ENCODE data around the gene MRGPRG.

MRGPRG gene

GRCh38 chr11:3224401-3225057, 5.9 kb upstream of the MRGPRG start:
- no peaks in the 10 kb centered on the region for H3K79me2 ChIP-seq (ENCODE audit: low read length)
- H3K4me1 ChIP-seq (ENCODE audit: low read length) = no peaks in the 10 kb centered on the region
- no peaks in the 10 kb centered on the region for H3K27me3 ChIP-seq (ENCODE audit: low read depth, low read length)
- no peaks in the 10 kb centered on the region for H3K36me3 ChIP-seq (replicated peaks; ENCODE audit: low read depth, low read length)
- no peaks in the 10 kb centered on the region for H3K9me3 ChIP-seq (ENCODE audit: insufficient read depth, low read length)
- no peak overlapping the region for H3K27ac ChIP-seq (ENCODE audit: low read length)
- no peak overlapping the region for H2AFZ ChIP-seq (ENCODE audit: low read depth, low read length)
- no peak overlapping the region for H3K4me2 ChIP-seq (ENCODE audit: low read length)
- no peak overlapping the region for H3K4me3 ChIP-seq (ENCODE audit: low read length)
- no peaks in the 10 kb centered on the region for H4K20me1 ChIP-seq (ENCODE audit: insufficient read depth, low read length)
- no peak for TF ChIP-seq CTCF (IDR thresholded peaks at IDR 0.05; ENCODE audit: low read depth, low read length)
- no peak for TF ChIP-seq EZH2phosphoT487 (IDR thresholded peaks at IDR 0.05; ENCODE audit: low read depth)
- H3K9ac ChIP-seq (ENCODE audit: low read length) = no peak overlapping the region

- TF ChIP-seq EZH2phosphoT487 (IDR thresholded peaks at IDR 0.05; ENCODE audit: low read depth) (no peak), CTCF (IDR thresholded peaks at IDR 0.05; ENCODE audit: low read depth, low read length) (no peak)
- Histone ChIP-seq H3K4me3 (ENCODE audit: low read length) (no peak overlapping the region), H3K27ac (ENCODE audit: low read length) (no peak overlapping the region), H3K36me3 (replicated peaks; ENCODE audit: low read depth, low read length) (no peaks in the 10 kb centered on the region), H3K4me1 (ENCODE audit: low read length) (no peaks in the 10 kb centered on the region), H3K79me2 (ENCODE audit: low read length) (no peaks in the 10 kb centered on the region), H4K20me1 (ENCODE audit: insufficient read depth, low read length) (no peaks in the 10 kb centered on the region), H3K9me3 (ENCODE audit: insufficient read depth, low read length) (no peaks in the 10 kb centered on the region), H2AFZ (ENCODE audit: low read depth, low read length) (no peak overlapping the region), H3K9ac (ENCODE audit: low read length) (no peak overlapping the region), H3K4me2 (ENCODE audit: low read length) (no peak overlapping the region), H3K27me3 (ENCODE audit: low read depth, low read length) (no peaks in the 10 kb centered on the region)
Observed at GRCh38 chr11:3223932-3224381, 5.3 kb upstream of the MRGPRG start.

- no peaks in the 10 kb centered on the region for H3K27me3 ChIP-seq (ENCODE audit: low read depth, low read length)
- H3K4me3 ChIP-seq (ENCODE audit: low read length) = no peak overlapping the region
Observed at GRCh38 chr11:3222941-3223915, 4.6 kb upstream of the MRGPRG start.

More at GRCh38 chr11:3222941-3223915, 4.6 kb upstream of the MRGPRG start:
- H3K9me3 ChIP-seq (ENCODE audit: insufficient read depth, low read length) = no peaks in the 10 kb centered on the region
- no peaks in the 10 kb centered on the region for H3K36me3 ChIP-seq (replicated peaks; ENCODE audit: low read depth, low read length)
- H3K79me2 ChIP-seq (ENCODE audit: low read length) = no peaks in the 10 kb centered on the region
- no peaks in the 10 kb centered on the region for H3K4me1 ChIP-seq (ENCODE audit: low read length)
- TF ChIP-seq EZH2phosphoT487 (IDR thresholded peaks at IDR 0.05; ENCODE audit: low read depth) (no peak), CTCF (IDR thresholded peaks at IDR 0.05; ENCODE audit: low read depth, low read length) (no peak)
- H3K9ac ChIP-seq (ENCODE audit: low read length) = no peak overlapping the region
- H3K4me2 ChIP-seq (ENCODE audit: low read length) = no peak overlapping the region
- no peak overlapping the region for H2AFZ ChIP-seq (ENCODE audit: low read depth, low read length)
- H3K27ac ChIP-seq (ENCODE audit: low read length) = no peak overlapping the region
- H4K20me1 ChIP-seq (ENCODE audit: insufficient read depth, low read length) = no peaks in the 10 kb centered on the region

Measured in OCI-LY3 (cell line).